ENCODE data around the gene EPB41L1. TPM values are rescaled to one million over a fixed set of nuclear protein-coding genes. Genes with fewer than 3 reads are reported as not detected.

Gene EPB41L1
- total RNA-seq, 2 experiments from 2014 or later = 1.0 to 2.2 TPM

- intact Hi-C loops (cut with micrococcal nuclease) = no loop called here
- ATAC-seq = no peak
- Mint-ChIP-seq H3K27me3 (peaks cover 5% of the 10 kb centered on the region), H3K9me3 (no peaks in the 10 kb centered on the region), H3K4me1 (ENCODE audit: low read depth) (peaks cover 9% of the 10 kb centered on the region), H3K36me3 (ENCODE audit: low read depth) (no peaks in the 10 kb centered on the region), H3K4me3 (no peak overlapping the region), H3K27ac (no peak overlapping the region)
- TF ChIP-seq CTCF (IDR thresholded peaks at IDR 0.05) = no peak
- POLR2A ChIA-PET = interaction anchor here (1.3 kb wide), 1 partner anchor 12 kb away, joined by 3 read pairs; no protein-coding TSS in a partner anchor
- CTCF ChIA-PET = interaction anchor here (1.0 to 1.3 kb wide), 3 partner anchors 12 to 32 kb away, joined by 4 to 5 read pairs (median 4); no protein-coding TSS in a partner anchor
- no peak for DNase-seq
Observed at GRCh38 chr20:36231331-36231730, 76.8 kb downstream of the EPB41L1 start.

- POLR2A ChIA-PET = no interaction called here
- intact Hi-C loops (cut with micrococcal nuclease) = no loop called here
- Mint-ChIP-seq H3K9me3 (no peaks in the 10 kb centered on the region), H3K36me3 (ENCODE audit: low read depth) (peaks cover 13% of the 10 kb centered on the region), H3K4me1 (ENCODE audit: low read depth) (peaks cover 32% of the 10 kb centered on the region), H3K27ac (no peak overlapping the region), H3K4me3 (no peak overlapping the region), H3K27me3 (no peaks in the 10 kb centered on the region)
- CTCF ChIA-PET = interaction anchor here (1.3 to 1.6 kb wide), 3 partner anchors 17 to 205 kb away, joined by 3 to 8 read pairs (median 4); no protein-coding TSS in a partner anchor
- DNase-seq = no peak
- no peak for ATAC-seq
- no peak for TF ChIP-seq CTCF (IDR thresholded peaks at IDR 0.05)
Observed at GRCh38 chr20:36234771-36235320, 80.3 kb downstream of the EPB41L1 start.

GRCh38 chr20:36235892-36236785 is 81.6 kb downstream of the EPB41L1 start, which contains the start of gene AAR2:
AAR2 (plus strand) TSS chr20:36236478; CDS start chr20:36239869, 3,391 bp downstream.
- DNase-seq = peak; percentile 86
- H3K4me1 Mint-ChIP-seq (ENCODE audit: low read depth) = peaks cover 41% of the 10 kb centered on the region
- H3K9me3 Mint-ChIP-seq = no peaks in the 10 kb centered on the region
- peak; percentile 99 for ATAC-seq
- TF ChIP-seq CTCF (IDR thresholded peaks at IDR 0.05) = no peak
- ChIA-PET POLR2A (interaction anchor here (0.9 to 2.3 kb wide), 4 partner anchors 10 to 192 kb away, joined by 3 to 7 read pairs (median 4); no protein-coding TSS in a partner anchor), CTCF (interaction anchor here (1.0 to 2.9 kb wide), 6 partner anchors 19 to 282 kb away, joined by 3 to 10 read pairs (median 6); partner anchors contain the start of gene SCAND1)
- intact Hi-C loops (cut with micrococcal nuclease) = no loop called here
- H3K27me3 Mint-ChIP-seq = no peaks in the 10 kb centered on the region
- H3K36me3 Mint-ChIP-seq (ENCODE audit: low read depth) = peaks cover 20% of the 10 kb centered on the region
- H3K4me3 Mint-ChIP-seq = peak within 1 kb of the TSS; percentile 74
- H3K27ac Mint-ChIP-seq = peak within 1 kb of the TSS; percentile 92

GRCh38 chr20:36236786-36237121 is 82.2 kb downstream of the EPB41L1 start:
- peaks cover 22% of the 10 kb centered on the region for H3K36me3 Mint-ChIP-seq (ENCODE audit: low read depth)
- H3K27me3 Mint-ChIP-seq = no peaks in the 10 kb centered on the region
- peak overlapping the region; percentile 74 for H3K4me3 Mint-ChIP-seq
- intact Hi-C loops (cut with micrococcal nuclease) = no loop called here
- ATAC-seq (peak; percentile 10), DNase-seq (no peak)
- peak overlapping the region; percentile 92 for H3K27ac Mint-ChIP-seq
- TF ChIP-seq CTCF (IDR thresholded peaks at IDR 0.05) = no peak
- no peaks in the 10 kb centered on the region for H3K9me3 Mint-ChIP-seq
- CTCF ChIA-PET = interaction anchor here (0.7 to 2.9 kb wide), 7 partner anchors 34 to 283 kb away, joined by 3 to 10 read pairs (median 3); partner anchors contain the start of gene SCAND1
- peaks cover 44% of the 10 kb centered on the region for H3K4me1 Mint-ChIP-seq (ENCODE audit: low read depth)
- POLR2A ChIA-PET = interaction anchor here (0.9 to 2.3 kb wide), 4 partner anchors 9 to 172 kb away, joined by 3 to 7 read pairs (median 5); no protein-coding TSS in a partner anchor
